GM12878 (cell line): ENCODE measurements around the gene TBL1XR1.
"Not testable (repeated sequence)": the region's sequence is repeated elsewhere in the genome, so short reads cannot be mapped to it uniquely, and the experiment has no call there.

Experiments
- BCL11A ChIP-seq: IDR thresholded peaks from 2 replicates; pipeline ENCODE4 v1.6.1; 2011; ENCODE audit warnings: low read depth, low read length
- CTCF ChIP-seq, 3 experiments: IDR thresholded peaks in 2 of 3; conservative IDR thresholded peaks in 1 of 3; 2 replicates each; pipeline ENCODE4 v1.5.1; 2011; ENCODE audit warnings: low read depth in 3 of 3, low read length in 3 of 3, mild to moderate bottlenecking in 3 of 3, control low read depth in 2 of 3, moderate library complexity in 2 of 3, inconsistent platforms in 1 of 3, mixed read lengths in 1 of 3; ENCODE audit not compliant: control insufficient read depth in 2 of 3, insufficient read depth in 1 of 3; ENCODE audit errors: extremely low read depth in 1 of 3
- EP300 ChIP-seq, 2 experiments: fragments of 150-350 bp in 1 of 2; IDR thresholded peaks; 2 replicates each; pipeline ENCODE4 v1.6.1; 2011 to 2012; ENCODE audit warnings: low read depth in 2 of 2, low read length in 2 of 2, borderline replicate concordance in 1 of 2, improper control_type of control experiment in 1 of 2, inconsistent platforms in 1 of 2; ENCODE audit not compliant: control insufficient read depth in 1 of 2
- FOXM1 ChIP-seq: IDR thresholded peaks from 2 replicates; pipeline ENCODE4 v1.6.1; 2012; ENCODE audit warnings: low read depth, mild to moderate bottlenecking, inconsistent platforms, low read length, moderate library complexity
- HDAC6 ChIP-seq: fragments of 200-600 bp; sonication (generic); IDR thresholded peaks from one replicate; pipeline ENCODE4 v1.8.0; 2017; ENCODE audit warnings: antibody characterized with exemption; ENCODE audit not compliant: unreplicated experiment
- SMC3 ChIP-seq: IDR thresholded peaks from 2 replicates; pipeline ENCODE4 v1.6.1; 2011; ENCODE audit warnings: low read length, improper control_type of control experiment, borderline replicate concordance
- USF1 ChIP-seq: IDR thresholded peaks from 2 replicates; pipeline ENCODE4 v1.6.1; 2011; ENCODE audit warnings: borderline replicate concordance, low read depth, mild to moderate bottlenecking, moderate library complexity, mixed read lengths, low read length; ENCODE audit not compliant: insufficient read depth; ENCODE audit errors: extremely low read length
- ZBTB4 ChIP-seq: fragments of 450-650 bp; formaldehyde crosslinking; IDR thresholded peaks from 2 replicates; pipeline ENCODE4 v1.4.0; 2022; ENCODE audit warnings: mild to moderate bottlenecking, moderate library complexity
- ZNF24 ChIP-seq: fragments of 450-650 bp; IDR thresholded peaks from 2 replicates; pipeline ENCODE4 v1.6.1; 2017; ENCODE audit warnings: antibody characterized with exemption, mild to moderate bottlenecking

- TF ChIP-seq ZNF24; CTCF (IDR thresholded peaks at IDR 0.05 in 2 of 3, conservative IDR thresholded peaks at IDR 0.05 in 1 of 3; ENCODE audit: control insufficient read depth in 2 of 3, extremely low read depth in 1 of 3, insufficient read depth in 1 of 3, low read depth in 3 of 3, low read length in 3 of 3); ZBTB4; BCL11A; USF1; SMC3; EP300 (IDR thresholded peaks at IDR 0.05; ENCODE audit: borderline replicate concordance in 1 of 2, control insufficient read depth in 1 of 2, low read depth in 2 of 2, low read length in 2 of 2); FOXM1; HDAC6: not testable (repeated sequence)
Observed at GRCh38 chr3:177000159-177000558, 197.1 kb downstream of the TBL1XR1 start.
